DND-41 (cell line): ENCODE results near the gene PSMC6.
"Not testable (repeated sequence)": the region's sequence is repeated elsewhere in the genome, so short reads cannot be mapped to it uniquely, and the experiment has no call there.

Experiments used
- ATAC-seq: fragments of 200-7000 bp; cut with Tn5 transposase; 3 replicates; pipeline ENCODE4 v1.9.1; 2021; ENCODE audit warnings: low read depth; ENCODE audit not compliant: insufficient read depth
- DNase-seq: peaks from one replicate; pipeline ENCODE4 v3.0.0-alpha.2; 2020
- H2AFZ ChIP-seq: 2 replicates; pipeline ENCODE4 v1.6.0; 2012; ENCODE audit warnings: low read depth, low read length
- H3K27ac ChIP-seq: 2 replicates; pipeline ENCODE4 v1.5.1; 2012; ENCODE audit warnings: low read length, inconsistent platforms
- H3K27me3 ChIP-seq: fragments of 200-600 bp; sonication (generic); 2 replicates; pipeline ENCODE4 v1.6.0; 2012; ENCODE audit warnings: low read length, mild to moderate bottlenecking, inconsistent platforms; ENCODE audit not compliant: insufficient read depth, poor library complexity
- H3K36me3 ChIP-seq: 2 replicates; pipeline ENCODE4 v1.5.1; 2012; ENCODE audit warnings: low read length, inconsistent platforms; ENCODE audit not compliant: insufficient read depth
- H3K4me1 ChIP-seq: 2 replicates; pipeline ENCODE4 v1.5.1; 2012; ENCODE audit warnings: mild to moderate bottlenecking, low read length; ENCODE audit not compliant: insufficient read depth
- H3K4me2 ChIP-seq: 2 replicates; pipeline ENCODE4 v1.6.0; 2012; ENCODE audit warnings: mild to moderate bottlenecking, moderate library complexity, low read length, inconsistent platforms; ENCODE audit not compliant: insufficient read depth
- H3K4me3 ChIP-seq, 2 experiments: fragments of 200-600 bp in 1 of 2; shearing (Covaris generic) in 1 of 2; 2 replicates each; pipeline ENCODE4 v1.5.1; 2012 to 2016; ENCODE audit warnings: inconsistent platforms in 2 of 2, low read length in 2 of 2, mild to moderate bottlenecking in 2 of 2, low read depth in 1 of 2, moderate library complexity in 1 of 2
- H3K79me2 ChIP-seq: 2 replicates; pipeline ENCODE4 v1.6.0; 2012; ENCODE audit warnings: low read length, inconsistent platforms; ENCODE audit not compliant: insufficient read depth
- H3K9ac ChIP-seq: 2 replicates; pipeline ENCODE4 v1.6.0; 2012; ENCODE audit warnings: low read depth, mild to moderate bottlenecking, inconsistent platforms, low read length, moderate library complexity
- H3K9me3 ChIP-seq: 2 replicates; pipeline ENCODE4 v1.5.1; 2012; ENCODE audit warnings: low read length, moderate library complexity, mild to moderate bottlenecking, inconsistent platforms; ENCODE audit not compliant: insufficient read depth, severe bottlenecking
- H4K20me1 ChIP-seq: 2 replicates; pipeline ENCODE4 v1.6.0; 2012; ENCODE audit warnings: low read length; ENCODE audit not compliant: insufficient read depth
- EZH2 ChIP-seq: IDR thresholded peaks from 3 replicates; pipeline ENCODE4 v1.6.1; 2012; ENCODE audit warnings: borderline replicate concordance, low read depth, mild to moderate bottlenecking, moderate library complexity, low read length, inconsistent platforms; ENCODE audit not compliant: severe bottlenecking
- TF ChIP-seq, protein P1 (sequence below): IDR thresholded peaks from 2 replicates; pipeline ENCODE4 v1.5.1; 2012; ENCODE audit warnings: borderline replicate concordance, low read length, moderate library complexity, mild to moderate bottlenecking; ENCODE audit not compliant: poor library complexity, severe bottlenecking; ENCODE audit errors: extremely low read depth

The PSMC6 gene

DNA sequence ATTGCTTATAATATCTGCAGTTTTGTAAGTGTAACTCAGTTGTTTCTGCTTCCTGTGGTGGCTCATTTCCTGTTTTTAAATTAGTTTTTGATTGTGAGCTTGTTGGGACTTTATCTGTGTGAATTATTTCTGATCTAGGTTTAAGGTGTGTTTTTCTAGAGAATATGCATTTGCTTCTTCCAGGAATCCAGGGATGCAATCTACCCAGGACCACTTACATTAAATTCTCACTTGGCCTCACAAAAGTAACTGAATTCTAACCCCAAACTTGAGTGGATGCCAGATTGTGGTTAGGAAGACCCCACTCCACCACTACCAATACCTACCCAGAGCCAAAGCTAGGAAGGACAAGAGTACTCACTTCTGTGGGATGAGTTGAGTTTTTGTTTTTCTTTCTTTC lies 34.9 kb downstream of the PSMC6 start:
- H3K27me3 ChIP-seq: no peaks in the 10 kb centered on the region
- peak overlapping the region; percentile 86 for H3K27ac ChIP-seq
- peaks cover 18% of the 10 kb centered on the region; the same call in 1 of the 2 replicates for H3K36me3 ChIP-seq
- H3K4me3 ChIP-seq: peak overlapping the region in 1 of 2 experiments; percentile 42; a peak in 2 of 4 replicates
- H4K20me1 ChIP-seq: no peaks in the 10 kb centered on the region
- H3K79me2 ChIP-seq: peaks cover 64% of the 10 kb centered on the region
- H2AFZ ChIP-seq: peak overlapping the region; percentile 50
- H3K4me2 ChIP-seq: peak overlapping the region; percentile 59
- ATAC-seq (peak; percentile 83), DNase-seq (peak; percentile 59)
- H3K4me1 ChIP-seq: peaks cover 49% of the 10 kb centered on the region
- no peaks in the 10 kb centered on the region for H3K9me3 ChIP-seq
- no peak for TF ChIP-seq EZH2
- H3K9ac ChIP-seq: peak overlapping the region; percentile 32

DNA sequence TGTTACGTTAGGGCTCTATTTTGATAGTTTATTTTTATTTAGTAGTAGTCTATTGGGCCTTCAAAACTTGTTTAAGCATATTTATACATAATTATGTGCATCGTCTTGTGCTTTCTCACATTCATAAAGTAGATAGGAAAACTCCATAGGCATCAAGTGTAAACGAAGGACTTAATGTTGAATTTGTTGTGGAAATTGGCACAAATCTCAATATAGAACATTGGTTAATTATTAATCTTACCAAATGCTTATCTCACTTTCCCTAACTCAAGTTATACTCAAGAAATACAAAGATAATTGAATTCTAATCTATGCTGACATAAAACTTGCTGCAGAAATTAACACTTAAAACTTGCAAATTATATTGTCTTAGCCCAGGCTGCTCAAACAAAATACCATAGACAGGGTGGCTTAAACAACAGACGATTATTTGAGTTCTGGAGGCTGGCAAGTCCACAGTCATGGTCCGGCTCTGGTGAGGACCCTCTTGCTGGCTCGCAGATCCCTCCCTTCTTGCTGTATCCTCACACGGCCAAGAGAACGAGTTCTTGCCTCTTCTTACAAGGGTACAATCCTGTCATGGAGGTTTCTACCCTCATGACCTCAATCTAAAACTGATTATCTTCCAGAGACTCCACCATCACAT lies 41.8 kb downstream of the PSMC6 start:
- Histone ChIP-seq H3K79me2 (peaks cover 10% of the 10 kb centered on the region), H3K9me3 (no peaks in the 10 kb centered on the region), H4K20me1 (no peaks in the 10 kb centered on the region), H3K36me3 (peaks cover 48% of the 10 kb centered on the region), H3K9ac (no peak overlapping the region), H3K27me3 (no peaks in the 10 kb centered on the region), H3K27ac (no peak overlapping the region), H3K4me3 (no peak overlapping the region), H3K4me1 (peaks cover 7% of the 10 kb centered on the region; the same call in 1 of the 2 replicates), H3K4me2 (no peak overlapping the region), H2AFZ (no peak overlapping the region)
- no peak for DNase-seq
- TF ChIP-seq EZH2: no peak
- TF ChIP-seq, protein P1, sequence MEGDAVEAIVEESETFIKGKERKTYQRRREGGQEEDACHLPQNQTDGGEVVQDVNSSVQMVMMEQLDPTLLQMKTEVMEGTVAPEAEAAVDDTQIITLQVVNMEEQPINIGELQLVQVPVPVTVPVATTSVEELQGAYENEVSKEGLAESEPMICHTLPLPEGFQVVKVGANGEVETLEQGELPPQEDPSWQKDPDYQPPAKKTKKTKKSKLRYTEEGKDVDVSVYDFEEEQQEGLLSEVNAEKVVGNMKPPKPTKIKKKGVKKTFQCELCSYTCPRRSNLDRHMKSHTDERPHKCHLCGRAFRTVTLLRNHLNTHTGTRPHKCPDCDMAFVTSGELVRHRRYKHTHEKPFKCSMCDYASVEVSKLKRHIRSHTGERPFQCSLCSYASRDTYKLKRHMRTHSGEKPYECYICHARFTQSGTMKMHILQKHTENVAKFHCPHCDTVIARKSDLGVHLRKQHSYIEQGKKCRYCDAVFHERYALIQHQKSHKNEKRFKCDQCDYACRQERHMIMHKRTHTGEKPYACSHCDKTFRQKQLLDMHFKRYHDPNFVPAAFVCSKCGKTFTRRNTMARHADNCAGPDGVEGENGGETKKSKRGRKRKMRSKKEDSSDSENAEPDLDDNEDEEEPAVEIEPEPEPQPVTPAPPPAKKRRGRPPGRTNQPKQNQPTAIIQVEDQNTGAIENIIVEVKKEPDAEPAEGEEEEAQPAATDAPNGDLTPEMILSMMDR: no peak
- no peak for ATAC-seq

DNA sequence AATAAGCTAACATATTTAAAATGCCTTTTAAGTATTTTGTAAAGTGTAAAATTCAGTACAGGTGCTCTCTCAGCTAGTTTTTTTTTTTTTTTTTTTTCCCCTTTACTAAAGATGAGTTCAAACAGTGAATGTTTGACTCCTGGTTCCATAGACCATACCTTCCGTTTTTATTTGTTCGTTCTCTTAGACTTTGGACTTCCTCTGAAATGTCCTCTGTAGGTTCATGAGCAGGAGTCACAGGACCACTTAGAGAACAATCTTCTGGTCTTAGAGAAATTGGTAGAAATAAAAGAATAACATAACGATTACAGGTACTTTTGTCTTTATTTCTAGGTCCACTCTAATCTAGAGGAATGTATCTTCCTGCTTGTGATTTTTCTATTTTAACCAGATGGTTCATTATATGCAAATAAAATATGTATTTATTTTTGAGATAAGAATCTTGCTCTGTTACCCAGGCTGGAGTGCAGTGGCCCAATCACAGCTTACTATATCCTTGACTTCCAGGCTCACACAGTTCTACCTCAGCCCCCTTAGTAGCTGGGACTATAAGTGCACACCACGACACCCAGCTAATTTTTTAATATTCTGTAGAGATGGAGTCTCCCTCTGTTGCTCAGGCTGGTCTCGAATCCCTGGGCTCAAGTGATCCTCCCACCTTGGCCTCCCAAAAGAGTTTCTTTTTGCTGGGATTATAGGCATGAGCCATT lies 48.8 kb downstream of the PSMC6 start:
- Histone ChIP-seq H3K4me1 (no peaks in the 10 kb centered on the region), H3K79me2 (no peaks in the 10 kb centered on the region), H3K27me3 (no peaks in the 10 kb centered on the region), H4K20me1 (no peaks in the 10 kb centered on the region), H3K4me2 (no peak overlapping the region), H2AFZ (no peak overlapping the region), H3K36me3 (peaks cover 25% of the 10 kb centered on the region), H3K9me3 (no peaks in the 10 kb centered on the region), H3K9ac (no peak overlapping the region), H3K4me3 (no peak overlapping the region), H3K27ac (no peak overlapping the region)
- no peak for DNase-seq
- TF ChIP-seq, protein P1: no peak
- no peak for TF ChIP-seq EZH2
- no peak for ATAC-seq

DNA sequence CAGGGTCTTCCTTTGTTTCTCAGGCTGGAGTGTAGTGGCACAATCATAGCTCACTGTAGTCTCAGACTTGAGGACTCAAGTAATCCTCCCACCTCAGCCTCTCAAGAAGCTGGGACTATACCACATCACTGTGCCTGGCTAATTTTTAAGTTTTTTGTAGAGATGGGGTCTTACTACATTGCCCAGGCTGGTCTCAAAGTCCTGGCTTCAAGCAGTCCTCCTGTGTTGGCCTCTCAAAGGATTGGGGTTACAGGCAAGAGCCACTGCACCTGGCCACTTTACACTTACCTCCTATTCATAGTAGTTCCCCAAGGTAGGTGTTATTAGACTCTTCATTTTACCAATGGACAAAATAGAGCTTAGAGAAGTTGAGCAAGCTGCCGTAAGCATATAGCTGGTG lies 52.1 kb downstream of the PSMC6 start:
- H3K9ac ChIP-seq: no peak overlapping the region
- DNase-seq: no peak
- no peaks in the 10 kb centered on the region for H3K9me3 ChIP-seq
- H3K4me1 ChIP-seq: no peaks in the 10 kb centered on the region
- H3K27me3 ChIP-seq: no peaks in the 10 kb centered on the region
- peaks cover 25% of the 10 kb centered on the region for H3K36me3 ChIP-seq
- H3K79me2 ChIP-seq: no peaks in the 10 kb centered on the region
- TF ChIP-seq, protein P1: no peak
- TF ChIP-seq EZH2: no peak
- no peak overlapping the region for H3K4me3 ChIP-seq
- H3K27ac ChIP-seq: no peak overlapping the region
- no peak for ATAC-seq
- H4K20me1 ChIP-seq: no peaks in the 10 kb centered on the region
- no peak overlapping the region for H2AFZ ChIP-seq
- no peak overlapping the region for H3K4me2 ChIP-seq

DNA sequence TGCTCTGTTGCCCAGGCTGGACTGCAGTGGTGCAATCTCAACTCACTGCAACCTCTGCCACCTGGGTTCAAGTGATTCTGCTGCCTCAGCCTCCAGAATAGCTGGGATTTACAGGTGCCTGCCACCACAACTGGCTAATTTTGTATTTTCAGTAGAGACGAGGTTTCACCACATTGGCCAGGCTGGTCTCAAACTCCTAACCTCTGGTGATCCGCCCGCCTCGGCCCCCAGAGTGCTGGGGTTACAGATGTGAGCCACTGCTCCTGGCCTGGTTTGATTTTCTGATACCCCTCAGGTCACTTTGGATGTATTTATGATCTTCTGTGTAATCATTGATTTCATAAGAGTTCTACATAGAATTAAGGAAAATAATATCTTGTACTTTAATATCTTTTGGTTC lies 55.9 kb downstream of the PSMC6 start:
- not testable (repeated sequence) for H3K27me3 ChIP-seq, H3K9ac ChIP-seq, H3K4me1 ChIP-seq, H3K4me2 ChIP-seq, ATAC-seq, H3K79me2 ChIP-seq, H3K27ac ChIP-seq, H4K20me1 ChIP-seq, H3K9me3 ChIP-seq, H3K4me3 ChIP-seq, DNase-seq, H2AFZ ChIP-seq
- peaks cover 44% of the 10 kb centered on the region for H3K36me3 ChIP-seq
